ENCODE measurements around the gene UBTD2.

Gene UBTD2

GRCh38 chr5:172299916-172300439 is 16.4 kb upstream of the UBTD2 start:
- H3K36me3 ChIP-seq (ENCODE audit: insufficient read depth, low read length): no peaks in the 10 kb centered on the region
- H3K27ac ChIP-seq (ENCODE audit: low read length): no peak overlapping the region
- no peak overlapping the region for H3K4me3 ChIP-seq (ENCODE audit: low read depth in 1 of 2, low read length in 2 of 2)
- DNase-seq: no peak
- no peaks in the 10 kb centered on the region for H4K20me1 ChIP-seq (ENCODE audit: insufficient read depth, low read length)
- H2AFZ ChIP-seq (ENCODE audit: low read depth, low read length): no peak overlapping the region
- no peak overlapping the region for H3K4me2 ChIP-seq (ENCODE audit: insufficient read depth, low read length)
- H3K9ac ChIP-seq (ENCODE audit: low read depth, low read length): no peak overlapping the region
- no peaks in the 10 kb centered on the region for H3K4me1 ChIP-seq (ENCODE audit: insufficient read depth, low read length)
- TF ChIP-seq CTCF (IDR thresholded peaks at IDR 0.05; ENCODE audit: borderline replicate concordance, extremely low read depth, low read length, poor library complexity, severe bottlenecking): no peak
- no peak for TF ChIP-seq EZH2 (IDR thresholded peaks at IDR 0.05; ENCODE audit: borderline replicate concordance, low read depth, low read length, severe bottlenecking)
- H3K27me3 ChIP-seq (ENCODE audit: insufficient read depth, low read length, poor library complexity): no peaks in the 10 kb centered on the region
- no peak for ATAC-seq (ENCODE audit: insufficient read depth, low read depth)
- no peaks in the 10 kb centered on the region for H3K79me2 ChIP-seq (ENCODE audit: insufficient read depth, low read length)
- no peaks in the 10 kb centered on the region for H3K9me3 ChIP-seq (ENCODE audit: insufficient read depth, low read length, severe bottlenecking)

- Histone ChIP-seq H3K4me1 (ENCODE audit: insufficient read depth, low read length) (peaks cover 4% of the 10 kb centered on the region; the same call in 1 of the 2 replicates), H3K9me3 (ENCODE audit: insufficient read depth, low read length, severe bottlenecking) (no peaks in the 10 kb centered on the region), H2AFZ (ENCODE audit: low read depth, low read length) (no peak overlapping the region), H3K4me2 (ENCODE audit: insufficient read depth, low read length) (no peak overlapping the region), H4K20me1 (ENCODE audit: insufficient read depth, low read length) (no peaks in the 10 kb centered on the region), H3K27me3 (ENCODE audit: insufficient read depth, low read length, poor library complexity) (no peaks in the 10 kb centered on the region), H3K36me3 (ENCODE audit: insufficient read depth, low read length) (no peaks in the 10 kb centered on the region), H3K4me3 (ENCODE audit: low read depth in 1 of 2, low read length in 2 of 2) (no peak overlapping the region), H3K27ac (ENCODE audit: low read length) (no peak overlapping the region), H3K79me2 (ENCODE audit: insufficient read depth, low read length) (no peaks in the 10 kb centered on the region), H3K9ac (ENCODE audit: low read depth, low read length) (no peak overlapping the region)
- DNase-seq (no peak), ATAC-seq (ENCODE audit: insufficient read depth, low read depth) (no peak)
- TF ChIP-seq CTCF (IDR thresholded peaks at IDR 0.05; ENCODE audit: borderline replicate concordance, extremely low read depth, low read length, poor library complexity, severe bottlenecking) (no peak), EZH2 (IDR thresholded peaks at IDR 0.05; ENCODE audit: borderline replicate concordance, low read depth, low read length, severe bottlenecking) (no peak)
Observed at GRCh38 chr5:172294831-172295230, 11.3 kb upstream of the UBTD2 start.

- H3K4me3 ChIP-seq (ENCODE audit: low read depth in 1 of 2, low read length in 2 of 2): no peak overlapping the region
- H3K4me1 ChIP-seq (ENCODE audit: insufficient read depth, low read length): peaks cover 4% of the 10 kb centered on the region; the same call in 1 of the 2 replicates
- no peaks in the 10 kb centered on the region for H3K27me3 ChIP-seq (ENCODE audit: insufficient read depth, low read length, poor library complexity)
- no peak for TF ChIP-seq CTCF (IDR thresholded peaks at IDR 0.05; ENCODE audit: borderline replicate concordance, extremely low read depth, low read length, poor library complexity, severe bottlenecking)
- TF ChIP-seq EZH2 (IDR thresholded peaks at IDR 0.05; ENCODE audit: borderline replicate concordance, low read depth, low read length, severe bottlenecking): no peak
- ATAC-seq (ENCODE audit: insufficient read depth, low read depth) (no peak), DNase-seq (no peak)
- H4K20me1 ChIP-seq (ENCODE audit: insufficient read depth, low read length): no peaks in the 10 kb centered on the region
- H2AFZ ChIP-seq (ENCODE audit: low read depth, low read length): no peak overlapping the region
- no peak overlapping the region for H3K27ac ChIP-seq (ENCODE audit: low read length)
- no peaks in the 10 kb centered on the region for H3K36me3 ChIP-seq (ENCODE audit: insufficient read depth, low read length)
- no peak overlapping the region for H3K4me2 ChIP-seq (ENCODE audit: insufficient read depth, low read length)
- H3K9me3 ChIP-seq (ENCODE audit: insufficient read depth, low read length, severe bottlenecking): no peaks in the 10 kb centered on the region
- no peaks in the 10 kb centered on the region for H3K79me2 ChIP-seq (ENCODE audit: insufficient read depth, low read length)
- no peak overlapping the region for H3K9ac ChIP-seq (ENCODE audit: low read depth, low read length)
Observed at GRCh38 chr5:172293745-172294342, 10.3 kb upstream of the UBTD2 start.
